Measurements from ENCODE around the gene PSME1. TPM values are rescaled to one million over a fixed set of nuclear protein-coding genes. Genes with fewer than 3 reads are reported as not detected.

PSME1 gene
- total RNA-seq, 2 experiments from 2014 or later, result 498 to 547 TPM

DNA sequence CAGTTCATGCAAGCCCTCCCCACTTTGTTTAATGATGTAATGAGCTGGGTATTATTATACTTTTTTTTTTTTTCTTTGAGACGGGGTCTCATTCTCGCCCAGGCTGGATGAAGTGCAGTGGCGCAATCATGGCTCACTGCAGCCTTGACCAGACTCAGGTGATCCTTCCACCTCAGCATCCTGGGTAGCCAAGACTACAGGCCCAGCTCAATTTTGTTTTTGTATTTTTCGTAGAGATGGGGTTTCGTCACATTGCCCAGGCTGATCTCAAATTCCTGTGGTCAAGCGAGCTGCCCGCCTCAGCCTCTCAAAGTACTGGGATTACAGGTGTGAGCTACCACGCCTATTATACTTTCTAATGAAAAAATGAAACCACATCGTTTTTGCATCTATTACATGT, 25.9 kb upstream of the PSME1 start:
- Mint-ChIP-seq H3K27ac (no peak overlapping the region), H3K36me3 (ENCODE audit: low read depth) (peaks cover 11% of the 10 kb centered on the region), H3K27me3 (no peaks in the 10 kb centered on the region), H3K4me1 (peaks cover 44% of the 10 kb centered on the region), H3K9me3 (no peaks in the 10 kb centered on the region), H3K4me3 (no peak overlapping the region)
- CTCF ChIA-PET, result interaction anchor here (0.6 to 9.3 kb wide), 13 partner anchors 12 to 853 kb away, joined by 3 to 138 read pairs (median 6); partner anchors contain the start of genes EMC9, FITM1, IRF9 and PCK2
- no peak for DNase-seq
- POLR2A ChIA-PET, result interaction anchor here (0.6 to 1.0 kb wide), 2 partner anchors 31 to 1050 kb away, joined by 3 to 4 read pairs; partner anchors contain the start of gene EMC9

- no peak for DNase-seq
- ChIA-PET CTCF (interaction anchor here (0.7 to 9.3 kb wide), 10 partner anchors 14 to 168 kb away, joined by 3 to 138 read pairs (median 7); partner anchors contain the start of genes FITM1, IRF9, PCK2 and PSME1), POLR2A (interaction anchor here (0.6 to 1.0 kb wide), 2 partner anchors 31 to 1050 kb away, joined by 3 to 4 read pairs; partner anchors contain the start of gene EMC9)
- H3K9me3 Mint-ChIP-seq, result no peaks in the 10 kb centered on the region
- no peaks in the 10 kb centered on the region for H3K27me3 Mint-ChIP-seq
- no peak overlapping the region for H3K27ac Mint-ChIP-seq
- no peak overlapping the region for H3K4me3 Mint-ChIP-seq
- peaks cover 49% of the 10 kb centered on the region for H3K4me1 Mint-ChIP-seq
- H3K36me3 Mint-ChIP-seq (ENCODE audit: low read depth), result peaks cover 13% of the 10 kb centered on the region
These were observed 25.5 kb upstream of the PSME1 start for GRCh38 chr14:24110523-24110922.

DNA sequence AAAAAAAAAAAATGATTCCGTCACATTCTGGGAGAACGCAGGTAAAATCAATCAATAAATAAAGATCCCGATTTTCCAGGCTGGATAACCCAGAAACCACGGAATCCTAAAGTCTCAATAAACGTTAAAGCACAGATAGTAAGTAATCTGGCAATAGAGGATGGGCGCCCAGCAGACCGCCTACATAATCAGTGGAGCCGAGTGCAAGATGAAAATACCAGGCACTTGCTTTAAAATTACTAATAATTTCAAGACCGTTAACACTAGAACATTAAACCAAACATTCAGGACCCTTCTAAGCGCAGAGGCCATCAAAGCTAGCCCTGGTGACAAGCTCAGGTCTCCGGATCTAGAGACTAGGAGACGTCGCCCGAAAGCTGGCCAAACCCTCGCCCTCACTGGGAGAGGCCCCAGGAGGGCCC, 22.6 kb upstream of the PSME1 start:
- Mint-ChIP-seq H3K36me3 (ENCODE audit: low read depth) (peaks cover 33% of the 10 kb centered on the region), H3K4me1 (peaks cover 53% of the 10 kb centered on the region), H3K27ac (peak overlapping the region; percentile 99), H3K9me3 (no peaks in the 10 kb centered on the region), H3K4me3 (peak overlapping the region; percentile 100), H3K27me3 (no peaks in the 10 kb centered on the region)
- DNase-seq, result no peak
- ChIA-PET POLR2A (interaction anchor here (0.8 to 2.3 kb wide), 5 partner anchors 18 to 48 kb away, joined by 3 to 11 read pairs (median 5); partner anchors contain the start of genes EMC9, IRF9, PCK2 and PSME1), CTCF (interaction anchor here (0.5 to 2.7 kb wide), 6 partner anchors 19 to 246 kb away, joined by 3 to 23 read pairs (median 6); partner anchors contain the start of gene IRF9)

- ChIA-PET CTCF (interaction anchor here (0.5 to 3.2 kb wide), 20 partner anchors 12 to 318 kb away, joined by 3 to 23 read pairs (median 6); partner anchors contain the start of genes DHRS4, EMC9, IPO4 and IRF9), POLR2A (interaction anchor here (0.5 to 2.3 kb wide), 11 partner anchors 19 to 129 kb away, joined by 3 to 11 read pairs (median 5); partner anchors contain the start of genes CHMP4A, EMC9, IRF9 and PCK2)
- Mint-ChIP-seq H3K4me1 (peaks cover 53% of the 10 kb centered on the region), H3K27me3 (no peaks in the 10 kb centered on the region), H3K36me3 (ENCODE audit: low read depth) (peaks cover 39% of the 10 kb centered on the region), H3K9me3 (no peaks in the 10 kb centered on the region), H3K27ac (peak overlapping the region; percentile 99), H3K4me3 (peak overlapping the region; percentile 100)
- DNase-seq, result peak; percentile 89
These were observed 22.0 kb upstream of the PSME1 start for GRCh38 chr14:24113801-24114531.

DNA sequence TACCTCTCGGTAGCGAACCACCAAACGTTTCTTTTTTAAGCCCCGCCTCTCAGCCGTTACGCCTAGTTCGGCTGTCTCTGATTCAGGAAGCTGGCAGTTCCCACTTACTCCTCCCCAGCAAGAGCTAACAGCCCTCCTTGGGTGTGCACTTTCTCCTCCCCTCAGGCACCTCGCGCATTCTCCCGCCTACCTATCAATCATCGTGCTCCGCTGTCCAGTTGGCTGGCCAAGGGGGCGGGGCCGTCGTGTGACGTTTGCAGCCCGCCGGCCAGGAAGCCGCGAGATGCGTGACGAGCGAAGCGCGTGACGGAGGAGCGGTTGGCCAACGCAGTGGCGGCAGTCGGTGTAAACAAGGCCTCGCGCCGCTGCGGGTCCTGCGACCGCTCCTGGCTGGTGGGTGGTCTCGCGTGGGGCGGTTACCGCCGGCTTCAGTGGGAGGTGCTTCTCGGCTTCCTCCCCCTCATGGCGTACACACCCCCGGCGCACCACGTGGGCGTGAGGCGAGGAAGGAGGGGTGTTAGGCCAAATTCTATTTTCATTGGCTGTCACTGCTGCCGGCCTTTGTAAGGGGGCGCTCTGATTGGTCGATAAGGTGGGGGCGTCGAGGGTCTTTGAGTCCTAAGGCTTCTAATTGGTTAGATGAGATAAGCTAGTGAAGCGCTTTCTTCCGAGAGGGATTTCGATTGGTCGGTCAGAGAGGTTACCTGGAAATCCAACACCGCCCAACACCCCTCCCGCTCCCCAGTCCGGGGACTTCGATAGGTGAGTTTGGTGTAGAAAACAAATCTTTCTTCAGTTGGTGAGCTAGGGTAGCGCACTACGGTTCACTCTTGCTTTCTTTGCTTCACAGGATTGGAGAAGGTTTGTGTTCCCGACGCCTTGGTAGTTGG, 21.2 kb upstream of the PSME1 start, which contains the start of the genes DCAF11 and NRL:
Gene DCAF11 (plus strand): TSS at position 246 of the 890 bp plus-strand sequence. CDS start 818 bp downstream, outside the sequence.
Gene NRL (minus strand): TSS at position 418 of the 890 bp plus-strand sequence. CDS start 32,101 bp downstream, outside the sequence.
- ChIA-PET POLR2A (interaction anchor here (0.5 to 2.3 kb wide), 12 partner anchors 8 to 315 kb away, joined by 3 to 11 read pairs (median 4); partner anchors contain the start of genes CHMP4A, IRF9, KHNYN and PCK2), CTCF (interaction anchor here (1.0 to 3.2 kb wide), 20 partner anchors 12 to 762 kb away, joined by 3 to 23 read pairs (median 6); partner anchors contain the start of genes DHRS4, EMC9, IPO4 and IRF9)
- Mint-ChIP-seq H3K27me3 (no peaks in the 10 kb centered on the region), H3K36me3 (ENCODE audit: low read depth) (peaks cover 47% of the 10 kb centered on the region), H3K4me3 (peak within 1 kb of the TSS; percentile 100), H3K9me3 (no peaks in the 10 kb centered on the region), H3K4me1 (peaks cover 51% of the 10 kb centered on the region), H3K27ac (peak within 1 kb of the TSS; percentile 99)
- DNase-seq, result peak; percentile 99

GRCh38 chr14:24115422-24116127, 20.4 kb upstream of the PSME1 start:
- H3K27ac Mint-ChIP-seq, result peak overlapping the region; percentile 99
- DNase-seq, result no peak

DNA sequence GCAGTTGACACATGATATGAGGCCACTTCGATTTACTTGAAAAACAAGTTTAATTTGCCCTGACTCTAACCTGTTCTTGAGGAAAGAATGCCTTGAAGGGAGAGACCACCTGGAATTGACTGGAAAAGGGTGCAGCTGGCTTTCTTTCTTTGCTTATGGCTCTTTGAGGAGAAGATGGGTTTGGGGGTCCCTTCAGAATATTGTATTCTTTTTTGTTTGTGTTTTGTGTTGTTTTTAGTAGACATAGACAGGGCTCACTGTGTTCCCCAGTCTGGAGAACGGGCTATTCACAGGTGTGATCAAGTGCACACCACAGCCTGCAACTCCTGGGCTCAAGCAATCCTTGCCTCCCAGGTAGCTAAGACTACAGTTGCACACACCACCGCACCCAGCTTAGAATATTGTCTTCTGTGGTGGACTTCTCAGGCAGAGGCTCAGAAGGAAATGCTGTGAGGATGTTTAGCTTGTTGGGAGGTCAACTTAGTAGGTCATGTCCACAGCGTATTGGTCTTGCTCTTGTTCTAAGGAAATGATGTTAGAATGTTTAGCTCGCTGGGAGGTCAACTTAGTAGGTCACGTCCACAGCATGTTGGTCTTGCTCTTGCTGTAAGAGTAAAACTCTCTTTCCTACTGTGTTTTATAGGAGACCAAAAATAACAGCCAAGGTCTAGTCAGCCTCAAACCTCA, 19.7 kb upstream of the PSME1 start:
- no peaks in the 10 kb centered on the region for H3K27me3 Mint-ChIP-seq
- H3K36me3 Mint-ChIP-seq (ENCODE audit: low read depth), result peaks cover 58% of the 10 kb centered on the region
- H3K4me3 Mint-ChIP-seq, result peak overlapping the region; percentile 100
- no peak for DNase-seq
- peaks cover 42% of the 10 kb centered on the region for H3K4me1 Mint-ChIP-seq
- peak overlapping the region; percentile 99 for H3K27ac Mint-ChIP-seq
- ChIA-PET POLR2A (no interaction called here), CTCF (interaction anchor here (0.7 to 3.2 kb wide), 10 partner anchors 11 to 385 kb away, joined by 3 to 16 read pairs (median 5); partner anchors contain the start of genes EMC9, IPO4, IRF9 and PSME1)
- no peaks in the 10 kb centered on the region for H3K9me3 Mint-ChIP-seq

More at GRCh38 chr14:24115422-24116127, 20.4 kb upstream of the PSME1 start:
- peaks cover 51% of the 10 kb centered on the region for H3K36me3 Mint-ChIP-seq (ENCODE audit: low read depth)
- CTCF ChIA-PET, result interaction anchor here (0.7 to 3.2 kb wide), 19 partner anchors 11 to 763 kb away, joined by 3 to 23 read pairs (median 6); partner anchors contain the start of genes DHRS4, EMC9, IPO4 and IRF9
- H3K4me1 Mint-ChIP-seq, result peaks cover 48% of the 10 kb centered on the region
- H3K9me3 Mint-ChIP-seq, result no peaks in the 10 kb centered on the region
- POLR2A ChIA-PET, result interaction anchor here (0.5 to 2.3 kb wide), 5 partner anchors 9 to 46 kb away, joined by 3 to 11 read pairs (median 7); partner anchors contain the start of genes IRF9, PCK2, PSME1 and PSME2
- H3K27me3 Mint-ChIP-seq, result no peaks in the 10 kb centered on the region
- peak overlapping the region; percentile 100 for H3K4me3 Mint-ChIP-seq

DNA sequence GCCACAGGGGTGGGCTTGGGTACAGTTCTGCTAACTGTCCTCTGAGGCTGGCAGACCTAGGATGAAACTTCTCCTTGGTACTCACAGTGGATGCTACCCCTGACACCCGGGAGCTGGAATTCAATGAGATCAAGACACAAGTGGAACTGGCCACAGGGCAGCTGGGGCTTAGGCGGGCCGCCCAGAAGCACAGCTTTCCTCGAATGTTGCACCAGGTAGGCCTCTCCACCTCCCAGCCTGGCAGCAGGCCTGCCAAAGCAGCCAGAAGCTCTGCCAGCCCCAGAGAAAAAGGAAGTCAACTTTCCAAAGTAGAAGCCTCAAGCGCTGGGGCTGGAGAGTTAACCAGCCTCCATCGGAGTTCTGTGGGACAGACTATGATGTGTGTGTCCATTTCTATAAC, 18.8 kb upstream of the PSME1 start:
- CTCF ChIA-PET, result interaction anchor here (0.6 to 2.4 kb wide), 6 partner anchors 8 to 44 kb away, joined by 3 to 12 read pairs (median 4); partner anchors contain the start of gene IRF9
- no peak overlapping the region for H3K27ac Mint-ChIP-seq
- no peaks in the 10 kb centered on the region for H3K9me3 Mint-ChIP-seq
- POLR2A ChIA-PET, result no interaction called here
- H3K36me3 Mint-ChIP-seq (ENCODE audit: low read depth), result peaks cover 62% of the 10 kb centered on the region
- H3K4me3 Mint-ChIP-seq, result no peak overlapping the region
- no peak for DNase-seq
- peaks cover 41% of the 10 kb centered on the region for H3K4me1 Mint-ChIP-seq
- no peaks in the 10 kb centered on the region for H3K27me3 Mint-ChIP-seq

GRCh38 chr14:24119691-24120090, 16.3 kb upstream of the PSME1 start:
- Mint-ChIP-seq H3K4me1 (peaks cover 40% of the 10 kb centered on the region), H3K36me3 (ENCODE audit: low read depth) (peaks cover 73% of the 10 kb centered on the region), H3K27ac (no peak overlapping the region), H3K27me3 (no peaks in the 10 kb centered on the region), H3K4me3 (no peak overlapping the region), H3K9me3 (no peaks in the 10 kb centered on the region)
- no peak for DNase-seq
- POLR2A ChIA-PET, result no interaction called here
- CTCF ChIA-PET, result interaction anchor here (1.5 to 3.2 kb wide), 2 partner anchors 11 to 17 kb away, joined by 5 to 12 read pairs; partner anchors contain the start of gene PSME1

DNA sequence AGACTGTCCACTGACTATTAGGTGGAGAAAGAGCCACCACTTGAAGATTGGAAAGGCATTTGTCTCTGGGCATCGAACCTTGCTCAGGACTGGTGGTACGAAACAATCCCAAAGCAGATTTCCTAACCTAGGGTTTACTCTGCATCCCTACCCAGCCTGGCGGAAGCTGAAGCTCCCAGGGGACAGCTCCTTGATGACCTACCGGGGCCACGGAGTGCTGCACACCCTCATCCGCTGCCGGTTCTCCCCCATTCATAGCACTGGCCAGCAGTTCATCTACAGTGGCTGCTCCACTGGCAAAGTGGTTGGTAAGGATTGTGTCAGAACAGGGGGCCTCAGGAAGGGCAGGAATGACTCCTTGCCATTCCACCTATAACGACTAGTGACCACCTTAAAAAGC, 14.8 kb upstream of the PSME1 start:
- DNase-seq, result no peak
- ChIA-PET CTCF (interaction anchor here (1.2 kb wide), 1 partner anchor 12 kb away, joined by 4 read pairs; no protein-coding TSS in a partner anchor), POLR2A (no interaction called here)
- Mint-ChIP-seq H3K9me3 (no peaks in the 10 kb centered on the region), H3K4me3 (no peak overlapping the region), H3K4me1 (peaks cover 29% of the 10 kb centered on the region), H3K27ac (no peak overlapping the region), H3K27me3 (no peaks in the 10 kb centered on the region), H3K36me3 (ENCODE audit: low read depth) (peaks cover 63% of the 10 kb centered on the region)
